Measurements from ENCODE around the gene KANK2.
A peak's percentile ranks its signal among the peaks of the same experiment; 100 is the strongest.
"Not testable (repeated sequence)": the region's sequence is repeated elsewhere in the genome, so short reads cannot be mapped to it uniquely, and the experiment has no call there.

KANK2 gene

DNA sequence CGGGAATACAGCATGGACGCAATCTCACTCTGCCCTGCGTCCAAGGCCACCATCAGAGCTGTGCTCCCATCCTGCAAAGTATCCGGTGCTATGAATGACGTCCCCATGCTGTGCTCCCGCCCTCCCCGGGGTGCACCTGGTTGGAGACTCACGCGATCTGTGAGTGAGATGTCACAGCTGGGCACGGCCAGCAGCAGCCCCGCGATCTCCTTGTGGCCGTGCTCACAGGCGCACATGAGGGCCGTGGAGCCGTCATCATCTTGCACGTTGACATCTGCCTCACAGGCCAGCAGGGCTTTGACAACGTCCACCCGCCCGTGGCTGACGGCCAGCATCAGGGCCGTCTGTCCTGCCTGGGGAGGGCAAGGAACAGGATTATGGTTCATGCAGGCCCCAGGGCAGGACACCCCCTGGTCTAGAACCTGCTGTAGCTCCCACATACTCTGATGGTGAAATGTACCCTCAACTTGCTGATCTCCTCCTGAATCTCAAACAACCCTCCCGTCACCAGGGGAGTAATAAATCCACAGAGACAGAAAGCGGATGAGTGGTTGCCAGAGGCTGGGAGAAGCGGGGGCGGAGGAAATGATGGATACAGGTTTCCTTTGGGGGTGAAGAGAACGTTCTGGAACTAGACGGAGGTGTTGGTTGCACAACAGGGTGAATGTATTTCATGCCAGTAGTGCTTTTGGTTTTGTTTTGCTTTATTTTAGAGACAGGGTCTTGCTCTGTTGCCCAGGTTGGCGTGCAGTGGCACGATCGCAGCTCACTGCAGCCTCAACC, 27.3 kb downstream of the KANK2 start:
- no peak for FAIRE-seq

- FAIRE-seq, result no peak
These were observed 28.8 kb downstream of the KANK2 start for GRCh38 chr19:11168568-11168967.

GRCh38 chr19:11166281-11167142, 30.8 kb downstream of the KANK2 start:
- FAIRE-seq, result no peak

- no peak for FAIRE-seq
These were observed 31.8 kb downstream of the KANK2 start for GRCh38 chr19:11165486-11166030.

DNA sequence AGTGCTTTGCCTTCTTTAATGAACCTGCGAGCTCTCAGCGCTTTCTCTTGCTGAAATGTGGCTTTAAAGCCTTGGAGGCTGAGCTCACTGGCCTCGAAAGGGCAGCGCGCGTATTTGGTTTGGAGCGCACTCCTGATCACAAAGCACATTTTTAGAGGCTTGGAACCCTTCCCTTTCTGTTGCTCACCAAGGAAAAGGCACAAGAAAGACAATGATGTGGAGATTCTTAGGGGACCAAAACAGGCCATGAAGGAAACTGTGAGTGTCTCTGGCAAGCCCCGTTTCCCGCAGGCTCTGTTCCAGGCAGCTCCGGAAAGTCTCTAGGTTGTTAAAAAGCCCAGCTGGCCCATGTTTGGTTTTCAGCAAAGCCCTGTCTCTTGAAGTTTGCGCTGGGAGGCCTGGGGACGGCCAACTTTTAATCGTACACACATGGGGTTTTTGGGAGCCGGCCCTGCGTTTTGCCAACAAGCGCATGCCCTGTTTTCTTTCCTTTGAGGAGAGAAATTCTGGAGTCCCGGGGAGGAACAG, 32.4 kb downstream of the KANK2 start:
- FAIRE-seq, result peak; percentile 89

DNA sequence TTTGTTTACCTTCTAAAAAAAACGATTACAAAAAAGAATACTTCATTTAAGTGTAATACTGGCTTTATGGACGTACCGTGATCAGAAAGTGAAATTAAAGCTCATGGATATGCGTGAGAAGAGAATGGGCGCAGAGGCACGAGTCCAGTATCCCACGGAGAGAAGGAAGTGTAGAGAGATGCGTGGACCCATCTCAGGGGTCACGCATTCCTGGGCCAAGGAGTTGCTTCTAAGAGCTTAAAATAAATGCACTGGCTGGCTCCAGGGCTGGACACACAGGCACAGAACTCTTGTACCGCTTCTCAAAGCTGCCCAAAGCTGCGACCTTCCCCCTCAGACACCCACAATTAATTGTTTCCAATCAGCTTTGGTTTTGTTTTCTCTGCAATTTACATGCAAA, 33.0 kb downstream of the KANK2 start:
- no peak for FAIRE-seq

DNA sequence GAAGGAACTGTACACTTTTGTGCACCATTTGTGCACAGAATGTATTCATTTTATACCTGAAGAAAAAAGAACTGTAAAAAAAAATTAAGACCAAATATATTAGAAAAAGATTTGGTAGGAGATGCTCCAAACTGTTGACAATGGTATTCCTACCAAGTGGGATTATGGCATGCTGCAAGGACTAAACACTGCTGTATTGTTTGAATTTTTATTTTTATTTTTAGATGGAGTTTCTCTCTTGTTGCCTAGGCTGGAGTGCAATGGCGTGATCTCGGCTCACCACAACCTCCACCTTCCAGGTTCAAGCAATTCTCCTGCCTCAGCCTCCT, 36.9 kb downstream of the KANK2 start:
- FAIRE-seq, result not testable (repeated sequence)

DNA sequence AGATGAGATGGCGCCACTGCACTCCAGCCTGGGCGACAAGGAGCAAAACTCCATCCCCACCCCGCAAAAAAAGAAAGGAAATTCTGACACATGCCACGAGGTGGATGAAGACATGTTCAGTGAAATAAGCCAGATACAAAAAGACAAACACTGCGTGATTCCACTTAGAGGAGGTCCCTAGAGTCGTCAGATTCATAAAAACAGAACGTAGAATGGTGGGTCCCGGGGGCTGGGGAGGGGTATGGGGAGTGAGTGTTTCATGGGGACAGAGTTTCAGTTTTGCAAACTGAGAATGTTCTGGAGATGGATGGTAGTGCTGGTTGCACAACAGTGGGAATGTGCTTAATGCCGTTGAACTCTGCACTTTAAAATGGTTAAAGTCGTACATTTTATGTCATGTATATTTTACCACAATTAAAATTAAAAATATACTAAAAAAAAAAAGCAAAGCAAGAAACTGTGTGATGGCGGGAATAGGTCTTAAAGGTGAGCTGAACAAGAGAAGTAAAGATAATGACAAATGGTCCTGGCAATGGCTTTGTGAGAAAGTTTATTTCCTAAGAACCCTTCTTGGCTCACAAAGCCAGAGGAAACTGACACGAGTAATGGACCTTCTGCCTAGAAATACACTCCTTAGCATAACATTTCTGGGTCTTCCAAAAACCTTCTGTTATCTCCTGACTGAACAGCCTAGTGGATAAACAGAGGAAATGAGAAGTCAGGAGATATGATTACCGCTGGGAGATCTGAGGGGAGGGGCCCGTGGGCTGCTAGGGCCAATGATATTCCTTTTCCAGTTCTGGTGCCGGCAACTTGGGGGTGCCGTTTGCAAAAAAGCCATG, 37.5 kb downstream of the KANK2 start:
- no peak for FAIRE-seq

DNA sequence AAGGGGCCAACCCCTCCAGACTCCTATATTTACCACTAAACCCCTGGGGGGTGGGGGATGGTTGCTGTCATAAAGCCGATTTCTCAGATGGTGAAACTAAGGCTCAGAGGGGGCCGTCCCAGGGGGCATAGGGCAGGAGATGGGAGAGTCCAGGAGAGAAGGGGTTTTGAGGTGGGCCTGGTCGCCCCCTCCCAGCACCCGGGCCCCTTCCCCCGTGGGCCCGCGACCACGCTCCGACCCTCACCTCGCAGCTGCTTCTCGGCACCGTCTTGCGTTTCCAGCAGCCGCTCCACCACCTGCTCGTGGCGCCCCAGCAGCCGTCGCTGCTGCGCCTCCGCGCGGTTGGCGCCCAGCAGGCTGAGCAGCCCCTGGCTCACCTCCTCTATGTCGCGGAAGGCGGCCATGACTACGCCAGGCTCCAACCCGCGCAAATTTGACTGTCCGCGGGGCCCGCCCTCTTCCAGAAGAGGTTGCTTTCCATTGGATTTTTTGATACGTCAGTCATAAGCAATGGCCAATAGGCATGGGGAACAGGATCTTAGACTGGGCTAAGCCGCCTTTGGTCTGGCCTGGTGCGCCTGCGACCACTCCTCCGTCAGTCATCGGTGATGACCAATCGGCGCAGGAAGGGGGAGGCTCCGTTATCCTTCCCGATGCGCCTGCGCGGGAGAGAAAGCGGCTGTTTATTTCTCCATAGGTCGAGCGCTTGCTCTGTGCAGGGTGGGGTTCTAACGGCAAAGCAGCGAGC, 41.8 kb downstream of the KANK2 start, which contains the start of gene SPC24:
Gene SPC24 (minus strand): TSS at position 410 of the 748 bp plus-strand sequence. CDS start 6 bp downstream, at position 404.
- peak; percentile 90 for FAIRE-seq

GRCh38 chr19:11154683-11155047, 42.7 kb downstream of the KANK2 start:
- no peak for FAIRE-seq

DNA sequence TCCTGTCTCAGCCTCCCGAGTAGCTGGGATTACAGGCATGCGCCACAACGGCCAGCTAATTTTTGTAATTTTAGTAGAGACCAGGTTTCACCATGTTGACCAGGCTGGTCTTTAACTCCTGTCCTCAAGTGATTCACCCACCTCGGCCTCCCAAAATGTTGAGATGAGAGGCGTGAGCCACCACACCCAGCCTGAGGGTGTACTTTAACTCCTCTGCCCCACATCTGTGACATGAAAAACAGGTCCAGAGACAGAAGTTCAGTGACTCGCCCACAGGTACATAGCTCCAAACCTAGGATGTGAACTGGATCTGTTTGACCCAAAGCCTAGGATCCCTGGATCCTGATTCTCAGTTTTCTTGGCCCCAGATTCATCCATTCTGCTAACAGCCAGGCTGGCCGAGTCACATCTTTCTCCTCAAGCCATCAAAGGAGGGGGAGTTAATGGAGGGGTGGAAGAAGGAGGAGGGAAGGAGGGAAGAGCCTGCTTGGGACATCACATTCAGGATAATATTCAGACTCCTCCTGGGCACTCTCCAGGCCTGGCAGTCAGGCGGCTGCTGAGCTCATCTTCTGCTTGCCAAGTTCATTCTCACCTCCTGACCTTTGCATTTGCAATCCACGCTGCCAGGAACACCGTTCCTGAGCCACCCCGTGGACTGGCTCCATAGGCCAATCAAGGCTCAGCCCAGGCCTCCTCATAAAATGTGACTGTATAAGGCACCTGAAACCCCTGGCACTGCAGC, 44.9 kb downstream of the KANK2 start:
- FAIRE-seq, result no peak

DNA sequence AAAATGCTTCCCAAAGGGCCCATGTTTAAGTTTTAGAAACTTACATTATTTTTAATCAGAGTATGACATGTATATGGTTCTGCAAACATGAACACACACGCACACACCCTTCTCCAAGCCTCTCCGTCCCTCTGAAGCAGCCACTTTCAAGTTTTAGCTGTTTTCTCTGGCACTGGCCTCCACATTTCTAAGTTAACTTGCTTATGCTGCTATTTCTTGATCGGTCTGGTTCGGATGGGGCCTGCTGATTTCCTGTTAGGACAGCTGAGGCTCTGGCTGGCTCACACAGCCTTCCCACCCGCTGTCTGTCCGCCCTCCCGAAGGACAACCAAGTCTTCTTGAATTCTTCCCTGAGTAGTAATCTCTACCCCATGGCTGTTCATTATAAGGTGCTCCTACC, 46.2 kb downstream of the KANK2 start:
- FAIRE-seq, result no peak

DNA sequence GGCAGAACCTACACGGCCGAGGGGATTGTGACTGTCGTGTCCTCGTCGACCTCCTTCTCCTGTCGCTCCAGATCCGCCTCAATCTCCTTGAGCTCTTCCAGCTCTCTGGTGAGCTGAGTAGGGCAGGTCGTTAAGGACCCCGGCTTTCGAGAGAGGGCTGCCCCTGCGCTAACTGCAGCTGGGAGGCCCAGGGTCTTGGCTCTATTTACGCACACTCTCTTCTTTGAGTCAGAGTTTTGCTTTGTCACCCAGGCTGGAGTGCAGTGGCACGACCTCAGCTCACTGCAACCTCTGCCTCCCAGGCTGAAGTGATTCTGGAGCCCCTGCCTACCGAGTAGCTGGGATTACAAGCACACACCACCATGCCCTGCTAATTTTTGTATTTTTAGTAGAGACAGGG, 49.3 kb downstream of the KANK2 start:
- no peak for FAIRE-seq

DNA sequence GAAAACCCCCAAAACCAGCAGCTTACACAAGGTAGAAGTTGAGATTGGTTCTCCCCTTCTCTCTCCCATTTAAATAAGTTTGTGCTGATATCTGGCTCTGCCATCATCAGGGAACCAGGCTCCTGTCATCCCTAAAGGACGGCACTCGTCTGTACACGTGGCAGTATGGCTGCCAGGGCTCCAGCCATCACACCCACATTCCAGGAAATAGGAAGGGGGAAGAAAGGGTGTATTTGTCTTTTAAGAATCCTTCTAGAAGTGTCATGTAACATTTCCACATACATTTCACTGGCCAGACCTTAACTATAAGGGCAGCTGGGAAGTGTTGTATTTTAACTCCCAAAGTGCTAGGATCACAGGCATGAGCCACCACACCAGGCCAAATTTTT, 51.8 kb downstream of the KANK2 start:
- FAIRE-seq, result no peak

GRCh38 chr19:11142528-11143171, 54.7 kb downstream of the KANK2 start:
- FAIRE-seq, result no peak

DNA sequence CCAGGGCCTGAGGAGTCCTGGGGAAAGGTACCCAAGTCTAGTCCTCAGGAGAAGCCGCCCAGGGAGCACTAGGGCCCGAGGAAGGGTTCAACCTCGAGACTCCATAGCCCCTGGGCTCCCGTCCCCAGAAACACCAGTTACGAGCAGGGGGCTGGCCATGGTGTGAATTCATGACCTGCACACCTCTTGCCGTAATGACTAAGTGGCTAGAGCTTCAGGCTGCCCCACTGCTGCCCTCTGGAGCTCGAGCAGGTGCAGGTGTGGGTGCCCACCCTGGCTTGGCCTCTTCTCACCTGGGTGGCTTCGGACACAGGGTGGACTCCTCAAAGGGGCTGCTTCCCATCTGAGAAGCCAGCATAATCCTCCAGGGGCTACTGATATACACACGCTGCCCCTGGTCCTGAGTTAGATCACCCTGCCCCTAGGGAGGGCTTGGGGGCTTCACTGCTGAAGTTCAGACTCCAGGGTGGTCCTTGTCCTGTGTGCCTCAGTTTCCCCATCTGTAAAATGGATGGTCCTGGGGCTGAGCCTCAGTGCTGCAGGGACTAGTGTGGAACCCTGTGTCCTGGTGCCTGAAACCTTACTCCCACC, 55.3 kb downstream of the KANK2 start:
- FAIRE-seq, result no peak

GRCh38 chr19:11140896-11141295, 56.4 kb downstream of the KANK2 start:
- FAIRE-seq, result no peak

- FAIRE-seq, result not testable (repeated sequence)
These were observed 57.3 kb downstream of the KANK2 start for GRCh38 chr19:11140023-11140538.

DNA sequence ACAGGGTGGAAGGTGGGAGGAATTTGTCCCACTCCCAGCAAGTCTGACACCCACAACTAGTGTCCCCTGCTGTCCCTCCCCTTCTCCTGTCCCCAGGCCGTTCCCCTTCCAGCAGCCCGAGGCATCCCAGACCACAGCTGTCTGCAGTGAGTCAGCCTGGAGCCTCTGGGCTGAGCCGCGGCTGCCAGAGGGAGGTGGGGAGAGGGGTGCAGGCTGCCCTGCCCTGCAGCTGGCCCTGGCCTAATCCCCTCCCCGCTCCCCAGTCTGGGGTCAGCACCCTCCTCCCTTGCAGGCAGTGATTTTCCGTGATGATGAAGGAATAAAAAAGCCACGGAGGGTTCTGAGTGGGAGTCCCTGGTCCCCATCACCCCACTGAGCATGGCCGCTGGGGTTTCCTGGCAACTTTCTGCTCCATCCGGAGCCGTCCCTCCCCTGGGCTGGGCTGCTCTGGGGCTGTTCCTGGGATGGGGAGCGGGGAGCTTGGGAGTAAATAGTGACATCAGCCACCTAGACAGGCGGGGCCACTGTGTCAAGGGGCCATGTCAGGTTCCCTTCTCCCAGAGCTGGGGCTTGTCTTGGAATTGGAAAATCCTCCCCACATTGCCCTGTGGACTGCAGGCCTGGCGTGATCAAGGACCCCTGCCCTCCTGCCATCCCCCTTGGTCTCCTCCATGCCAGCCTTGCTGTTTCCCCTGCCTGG, 58.6 kb downstream of the KANK2 start:
- FAIRE-seq, result no peak

Data from endometrium (tissue), 2 donors.